ENCODE data around the gene CHID1.
A peak's percentile ranks its signal among the peaks of the same experiment; 100 is the strongest.

The CHID1 gene

DNA sequence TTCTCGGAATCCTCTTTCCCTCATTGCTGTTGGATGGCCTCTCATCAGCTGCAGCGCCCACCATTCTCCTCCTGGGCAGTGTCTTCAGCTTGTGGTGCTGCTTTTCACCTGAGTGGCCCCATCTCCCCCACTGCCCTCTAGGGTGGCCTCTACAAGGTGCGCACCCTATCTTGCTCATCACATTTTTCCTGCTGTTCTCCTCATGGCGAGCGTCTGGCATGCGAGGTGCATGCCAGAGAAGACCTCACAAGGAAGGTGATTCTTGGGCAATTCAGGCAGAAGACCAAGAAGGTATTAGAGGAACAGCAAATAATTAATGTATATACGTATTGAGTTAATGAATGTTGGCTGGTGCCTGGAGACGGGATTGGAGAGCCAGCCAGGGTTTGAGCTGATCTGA lies 18.2 kb upstream of the CHID1 start:
- H3K4ac ChIP-seq (ENCODE audit: low read depth in 1 of 2, low read length in 2 of 2), result no peak overlapping the region

DNA sequence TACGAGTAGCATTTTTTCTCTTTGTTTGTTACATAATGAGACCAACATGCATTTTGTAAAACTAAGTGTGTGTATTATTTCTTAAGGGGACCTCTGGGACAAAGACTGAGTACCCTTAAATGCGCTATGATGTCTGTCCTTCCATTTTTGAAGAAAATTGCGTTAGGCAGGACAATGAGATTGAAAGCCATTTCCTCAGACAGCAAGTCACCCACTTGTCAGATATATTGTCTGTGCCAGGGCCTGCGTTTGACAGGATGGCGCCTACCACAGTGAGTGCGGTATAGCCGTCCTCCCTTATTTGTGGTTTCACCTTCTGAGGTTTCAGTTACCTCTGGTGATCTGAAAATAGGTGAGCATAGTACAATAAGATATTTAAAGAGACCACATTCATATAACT lies 17.3 kb upstream of the CHID1 start:
- Histone ChIP-seq H3K36me3 (ENCODE audit: control insufficient read depth in 1 of 2, insufficient read depth in 2 of 2, low read depth in 1 of 2, low read length in 2 of 2) (peaks cover 10 to 18% of the 10 kb centered on the region in 2 experiments), H3K27ac (ENCODE audit: low read length, poor library complexity, severe bottlenecking) (no peak overlapping the region), H2BK15ac (ENCODE audit: low read depth, poor library complexity, severe bottlenecking) (no peak overlapping the region), H3K9me3 (ENCODE audit: control insufficient read depth, low read length) (no peaks in the 10 kb centered on the region), H4K91ac (ENCODE audit: low read length) (no peak overlapping the region), H3K4ac (ENCODE audit: low read depth in 1 of 2, low read length in 2 of 2) (no peak overlapping the region), H3K18ac (ENCODE audit: low read depth in 1 of 2, low read length in 2 of 2) (no peak overlapping the region), H3K4me2 (ENCODE audit: low read length, poor library complexity, severe bottlenecking) (no peak overlapping the region), H4K8ac (ENCODE audit: low read length) (no peak overlapping the region), H3K4me3 (ENCODE audit: insufficient read depth in 1 of 2, low read depth in 1 of 2, low read length in 2 of 2) (no peak overlapping the region), H3K4me1 (ENCODE audit: control insufficient read depth, insufficient read depth, low read depth, low read length) (peaks cover 24% of the 10 kb centered on the region), H3K27me3 (ENCODE audit: control insufficient read depth in 1 of 2, insufficient read depth in 1 of 2, low read length in 2 of 2) (no peaks in the 10 kb centered on the region), H3K14ac (ENCODE audit: low read length in 2 of 2) (no peak overlapping the region), H2AK5ac (ENCODE audit: low read length, severe bottlenecking) (no peak overlapping the region), H2BK5ac (ENCODE audit: low read depth, low read length, poor library complexity, severe bottlenecking) (no peak overlapping the region), H3K23ac (ENCODE audit: low read length in 2 of 2) (no peak overlapping the region), H2BK12ac (ENCODE audit: low read length in 2 of 2) (no peak overlapping the region), H3K79me1 (replicated peaks; ENCODE audit: low read length, poor library complexity, severe bottlenecking) (peaks cover 12% of the 10 kb centered on the region), H2BK120ac (ENCODE audit: low read depth, low read length) (no peak overlapping the region), H2AFZ (ENCODE audit: low read depth, low read length) (no peak overlapping the region), H3K9ac (ENCODE audit: low read length) (no peak overlapping the region)
- DNase-seq, result no peak
- 81% methylated on average over 2 of the region's 7 CpGs for WGBS

More for the DNA sequence above, 18.2 kb upstream of the CHID1 start:
- no peak for DNase-seq
- Histone ChIP-seq H3K18ac (ENCODE audit: low read depth in 1 of 2, low read length in 2 of 2) (no peak overlapping the region), H3K9ac (ENCODE audit: low read length) (no peak overlapping the region), H2BK5ac (ENCODE audit: low read depth, low read length, poor library complexity, severe bottlenecking) (no peak overlapping the region), H3K27ac (ENCODE audit: low read length, poor library complexity, severe bottlenecking) (no peak overlapping the region), H2AFZ (ENCODE audit: low read depth, low read length) (no peak overlapping the region), H3K23ac (ENCODE audit: low read length in 2 of 2) (no peak overlapping the region), H2BK12ac (ENCODE audit: low read length in 2 of 2) (no peak overlapping the region), H4K91ac (ENCODE audit: low read length) (no peak overlapping the region), H3K4me2 (ENCODE audit: low read length, poor library complexity, severe bottlenecking) (no peak overlapping the region), H4K8ac (ENCODE audit: low read length) (no peak overlapping the region), H2BK15ac (ENCODE audit: low read depth, poor library complexity, severe bottlenecking) (no peak overlapping the region), H3K14ac (ENCODE audit: low read length in 2 of 2) (no peak overlapping the region), H2BK120ac (ENCODE audit: low read depth, low read length) (no peak overlapping the region), H3K9me3 (ENCODE audit: control insufficient read depth, low read length) (no peaks in the 10 kb centered on the region), H3K36me3 (ENCODE audit: control insufficient read depth in 1 of 2, insufficient read depth in 2 of 2, low read depth in 1 of 2, low read length in 2 of 2) (peaks cover 10 to 18% of the 10 kb centered on the region in 2 experiments), H3K4me3 (ENCODE audit: insufficient read depth in 1 of 2, low read depth in 1 of 2, low read length in 2 of 2) (no peak overlapping the region), H3K79me1 (replicated peaks; ENCODE audit: low read length, poor library complexity, severe bottlenecking) (peaks cover 14% of the 10 kb centered on the region), H3K27me3 (ENCODE audit: control insufficient read depth in 1 of 2, insufficient read depth in 1 of 2, low read length in 2 of 2) (no peaks in the 10 kb centered on the region), H3K4me1 (ENCODE audit: control insufficient read depth, insufficient read depth, low read depth, low read length) (peaks cover 26% of the 10 kb centered on the region), H2AK5ac (ENCODE audit: low read length, severe bottlenecking) (no peak overlapping the region)
- WGBS, result 86% methylated on average over 8 of the region's 8 CpGs

DNA sequence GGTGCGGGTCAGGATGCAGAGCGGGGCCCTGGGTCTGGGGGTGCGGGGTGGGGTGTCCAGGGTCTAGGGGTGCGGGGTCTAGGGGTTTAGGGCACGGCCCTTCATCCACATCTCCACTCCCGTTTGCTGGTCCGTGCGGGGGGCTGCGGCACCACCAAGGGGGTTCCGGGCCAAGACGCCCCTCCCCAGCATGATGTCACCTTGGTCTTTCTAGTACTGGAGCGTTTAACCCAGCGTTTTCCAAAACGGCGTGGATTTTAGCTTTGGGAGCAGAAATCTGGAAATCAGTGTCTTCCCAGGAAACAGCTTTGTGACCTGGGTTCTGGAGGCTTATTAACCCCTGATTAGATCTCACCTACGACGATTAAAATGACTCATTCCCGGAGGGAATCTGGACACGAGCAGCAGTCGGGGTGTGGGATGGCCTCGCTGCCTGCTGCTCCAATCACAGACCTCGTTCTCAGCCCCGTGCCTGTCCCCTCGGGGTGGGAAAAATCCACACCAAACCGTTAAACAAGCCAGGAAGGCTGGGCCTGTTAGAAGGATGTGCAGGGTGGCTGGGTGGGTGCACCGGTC lies 15.8 kb upstream of the CHID1 start:
- Histone ChIP-seq H3K36me3 (ENCODE audit: control insufficient read depth in 1 of 2, insufficient read depth in 2 of 2, low read depth in 1 of 2, low read length in 2 of 2) (peaks cover 10 to 18% of the 10 kb centered on the region in 2 experiments), H2AK5ac (ENCODE audit: low read length, severe bottlenecking) (no peak overlapping the region), H3K27me3 (ENCODE audit: control insufficient read depth in 1 of 2, insufficient read depth in 1 of 2, low read length in 2 of 2) (no peaks in the 10 kb centered on the region), H3K4me3 (ENCODE audit: insufficient read depth in 1 of 2, low read depth in 1 of 2, low read length in 2 of 2) (peak overlapping the region; percentile 82 to 84), H3K9ac (ENCODE audit: low read length) (peak overlapping the region; percentile 92), H4K91ac (ENCODE audit: low read length) (peak overlapping the region; percentile 16), H3K4me2 (ENCODE audit: low read length, poor library complexity, severe bottlenecking) (peak overlapping the region; percentile 37), H3K4ac (ENCODE audit: low read depth in 1 of 2, low read length in 2 of 2) (peak overlapping the region in 1 of 2 experiments; percentile 57), H2BK120ac (ENCODE audit: low read depth, low read length) (peak overlapping the region; percentile 86), H3K27ac (ENCODE audit: low read length, poor library complexity, severe bottlenecking) (peak overlapping the region; percentile 56), H3K79me1 (replicated peaks; ENCODE audit: low read length, poor library complexity, severe bottlenecking) (peaks cover 10% of the 10 kb centered on the region), H2AFZ (ENCODE audit: low read depth, low read length) (no peak overlapping the region), H3K23ac (ENCODE audit: low read length in 2 of 2) (peak overlapping the region in 1 of 2 experiments; percentile 10), H3K18ac (ENCODE audit: low read depth in 1 of 2, low read length in 2 of 2) (peak overlapping the region in 1 of 2 experiments; percentile 55), H3K9me3 (ENCODE audit: control insufficient read depth, low read length) (no peaks in the 10 kb centered on the region), H2BK5ac (ENCODE audit: low read depth, low read length, poor library complexity, severe bottlenecking) (no peak overlapping the region), H3K4me1 (ENCODE audit: control insufficient read depth, insufficient read depth, low read depth, low read length) (peaks cover 33% of the 10 kb centered on the region), H2BK12ac (ENCODE audit: low read length in 2 of 2) (peak overlapping the region in 1 of 2 experiments; percentile 19), H4K8ac (ENCODE audit: low read length) (peak overlapping the region; percentile 45), H2BK15ac (ENCODE audit: low read depth, poor library complexity, severe bottlenecking) (peak overlapping the region; percentile 80), H3K14ac (ENCODE audit: low read length in 2 of 2) (no peak overlapping the region)
- WGBS, result 2% methylated on average over 17 of the region's 26 CpGs
- peak; percentile 85 for DNase-seq

DNA sequence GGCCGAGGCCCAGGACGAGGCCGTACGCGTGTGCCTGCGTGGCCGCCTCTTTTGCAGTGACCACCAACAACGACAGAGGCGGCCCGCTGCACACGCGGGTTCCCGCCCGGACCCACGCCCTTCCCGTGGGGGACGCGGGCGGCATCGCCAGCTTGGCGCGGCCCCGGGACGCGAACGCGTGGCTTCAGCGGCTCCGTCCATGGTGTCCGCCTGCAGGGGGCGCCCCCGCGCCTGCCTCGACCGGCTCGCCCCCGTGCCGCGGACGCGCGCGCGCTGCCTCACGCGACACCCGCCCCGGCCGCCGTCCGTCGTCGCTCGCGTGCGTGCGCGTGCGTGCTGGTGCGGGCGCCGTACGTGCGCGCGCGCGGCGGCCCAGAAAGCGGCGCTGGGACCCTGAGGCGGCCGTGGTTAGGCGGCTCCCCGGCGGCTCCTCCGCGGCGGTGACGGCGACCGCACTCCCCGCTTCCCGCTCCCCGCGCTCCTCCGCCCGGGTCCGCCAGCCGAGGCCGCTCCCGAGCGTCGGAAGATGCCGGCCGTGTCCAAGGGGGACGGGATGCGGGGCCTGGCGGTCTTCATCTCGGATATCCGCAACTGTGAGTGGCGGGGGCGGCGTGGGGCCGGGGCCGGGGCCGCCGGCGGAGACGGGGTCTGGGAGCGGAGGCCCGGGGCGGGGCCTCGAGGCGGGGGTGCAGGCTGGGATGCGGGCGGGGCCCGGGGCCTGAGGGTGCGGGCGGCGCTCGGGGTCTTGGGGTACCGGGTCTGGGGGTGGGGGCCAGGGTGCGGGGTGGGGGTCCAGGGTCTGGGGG lies 15.1 kb upstream of the CHID1 start, which contains the start of gene AP2A2:
TSS of gene AP2A2 (plus strand) at position 375 of the 806 bp plus-strand sequence. CDS start at position 527, 152 bp downstream.
- Histone ChIP-seq H3K9me3 (ENCODE audit: control insufficient read depth, low read length) (no peaks in the 10 kb centered on the region), H3K4me1 (ENCODE audit: control insufficient read depth, insufficient read depth, low read depth, low read length) (peaks cover 35% of the 10 kb centered on the region), H3K79me1 (replicated peaks; ENCODE audit: low read length, poor library complexity, severe bottlenecking) (peaks cover 10% of the 10 kb centered on the region), H3K14ac (ENCODE audit: low read length in 2 of 2) (peak within 1 kb of the TSS in 1 of 2 experiments; percentile 68), H3K27me3 (ENCODE audit: control insufficient read depth in 1 of 2, insufficient read depth in 1 of 2, low read length in 2 of 2) (no peaks in the 10 kb centered on the region), H3K18ac (ENCODE audit: low read depth in 1 of 2, low read length in 2 of 2) (peak within 1 kb of the TSS; percentile 91 to 98), H2BK120ac (ENCODE audit: low read depth, low read length) (peak within 1 kb of the TSS; percentile 86), H4K8ac (ENCODE audit: low read length) (peak within 1 kb of the TSS; percentile 98), H3K23ac (ENCODE audit: low read length in 2 of 2) (peak within 1 kb of the TSS in 1 of 2 experiments; percentile 10), H2BK5ac (ENCODE audit: low read depth, low read length, poor library complexity, severe bottlenecking) (no peak within 1 kb of the TSS), H2AFZ (ENCODE audit: low read depth, low read length) (peak within 1 kb of the TSS; percentile 68), H2AK5ac (ENCODE audit: low read length, severe bottlenecking) (peak within 1 kb of the TSS; percentile 84), H3K36me3 (ENCODE audit: control insufficient read depth in 1 of 2, insufficient read depth in 2 of 2, low read depth in 1 of 2, low read length in 2 of 2) (peaks cover 10 to 18% of the 10 kb centered on the region in 2 experiments), H4K91ac (ENCODE audit: low read length) (peak within 1 kb of the TSS; percentile 91), H3K4ac (ENCODE audit: low read depth in 1 of 2, low read length in 2 of 2) (peak within 1 kb of the TSS in 1 of 2 experiments; percentile 81), H3K27ac (ENCODE audit: low read length, poor library complexity, severe bottlenecking) (peak within 1 kb of the TSS; percentile 56), H3K4me3 (ENCODE audit: insufficient read depth in 1 of 2, low read depth in 1 of 2, low read length in 2 of 2) (peak within 1 kb of the TSS; percentile 82 to 84), H2BK12ac (ENCODE audit: low read length in 2 of 2) (peak within 1 kb of the TSS; percentile 62 to 66), H3K4me2 (ENCODE audit: low read length, poor library complexity, severe bottlenecking) (peak within 1 kb of the TSS; percentile 52), H2BK15ac (ENCODE audit: low read depth, poor library complexity, severe bottlenecking) (peak within 1 kb of the TSS; percentile 99), H3K9ac (ENCODE audit: low read length) (peak within 1 kb of the TSS; percentile 92)
- DNase-seq, result peak; percentile 86
- 10% methylated on average over 60 of the region's 124 CpGs for WGBS

Measured in mesenchymal stem cell (in vitro differentiated cells and primary cell).